Measurements from ENCODE around the gene EXD3.

GRCh38 chr9:137455359-137455991 is 32.5 kb upstream of the EXD3 start:
- TF ChIP-seq JUND (IDR thresholded peaks at IDR 0.05; ENCODE audit: borderline replicate concordance, low read depth, low read length), result no peak
- no peak for TF ChIP-seq JUND (tag; IDR thresholded peaks at IDR 0.05; ENCODE audit: borderline replicate concordance, low read depth, low read length)
- no peak for TF ChIP-seq ARID3A (IDR thresholded peaks at IDR 0.05; ENCODE audit: borderline replicate concordance, low read depth, low read length)
- no peak for TF ChIP-seq YY1 (IDR thresholded peaks at IDR 0.05; ENCODE audit: borderline replicate concordance in 1 of 3, control insufficient read depth in 1 of 3, extremely low read depth in 1 of 3, insufficient read depth in 3 of 3, insufficient read length in 1 of 3, insufficient replicate concordance in 2 of 3, low read depth in 1 of 3, low read length in 2 of 3)
